ENCODE measurements around the gene FAM3A. TPM values are rescaled to one million over a fixed set of nuclear protein-coding genes. Genes with fewer than 3 reads are reported as not detected.

FAM3A gene
- total and polyA plus RNA-seq, 2 of the 8 experiments (the other 6 are each of a cell fraction or from before 2014, with no cell fraction given): 16.2 to 18.6 TPM

- peak; percentile 71; the same call in 1 of the 2 replicates for TF ChIP-seq TBP (IDR thresholded peaks at IDR 0.05; ENCODE audit: low read depth, low read length)
- peak; percentile 66 for TF ChIP-seq PHF8 (conservative IDR thresholded peaks at IDR 0.05; ENCODE audit: low read depth, low read length)
- no peak for TF ChIP-seq E2F6 (IDR thresholded peaks at IDR 0.05)
- TF ChIP-seq EGR1 (IDR thresholded peaks at IDR 0.05; ENCODE audit: borderline replicate concordance, low read depth, low read length): no peak; the same call in 1 of the 2 replicates
- TF ChIP-seq RXRA (IDR thresholded peaks at IDR 0.05; ENCODE audit: insufficient read depth, low read depth, low read length): no peak
- 0 out of 2 replicates have a peak, but pooled peaks have one; percentile 30 for TF ChIP-seq JUND (IDR thresholded peaks at IDR 0.05; ENCODE audit: low read length)
- TF ChIP-seq BACH1 (IDR thresholded peaks at IDR 0.05; ENCODE audit: low read length): no peak
- no peak for TF ChIP-seq RNF2 (IDR thresholded peaks at IDR 0.05; ENCODE audit: borderline replicate concordance, low read depth, low read length, missing control alignments, poor library complexity, severe bottlenecking)
- TF ChIP-seq EP300 (IDR thresholded peaks at IDR 0.05; ENCODE audit: borderline replicate concordance in 1 of 2, low read depth in 2 of 2, low read length in 2 of 2): peak in 1 of 2 experiments; percentile 69; a peak in 1 of 3 replicates
These were observed 57.7 kb downstream of the FAM3A start, which contains the start of gene PLXNA3 (continued) for GRCh38 chrX:154458116-154458953.

Measured in H1 (cell line).